GM19452 (cell line): Measurements from ENCODE around the gene ASCC1.
"Not testable (repeated sequence)": the region's sequence is repeated elsewhere in the genome, so short reads cannot be mapped to it uniquely, and the experiment has no call there.

ENCODE experiments used
- ATAC-seq: cut with Tn5 transposase; IDR thresholded peaks from one replicate; pipeline ENCODE4 v1.9.1; 2021; ENCODE audit not compliant: unreplicated experiment

ASCC1 gene

DNA sequence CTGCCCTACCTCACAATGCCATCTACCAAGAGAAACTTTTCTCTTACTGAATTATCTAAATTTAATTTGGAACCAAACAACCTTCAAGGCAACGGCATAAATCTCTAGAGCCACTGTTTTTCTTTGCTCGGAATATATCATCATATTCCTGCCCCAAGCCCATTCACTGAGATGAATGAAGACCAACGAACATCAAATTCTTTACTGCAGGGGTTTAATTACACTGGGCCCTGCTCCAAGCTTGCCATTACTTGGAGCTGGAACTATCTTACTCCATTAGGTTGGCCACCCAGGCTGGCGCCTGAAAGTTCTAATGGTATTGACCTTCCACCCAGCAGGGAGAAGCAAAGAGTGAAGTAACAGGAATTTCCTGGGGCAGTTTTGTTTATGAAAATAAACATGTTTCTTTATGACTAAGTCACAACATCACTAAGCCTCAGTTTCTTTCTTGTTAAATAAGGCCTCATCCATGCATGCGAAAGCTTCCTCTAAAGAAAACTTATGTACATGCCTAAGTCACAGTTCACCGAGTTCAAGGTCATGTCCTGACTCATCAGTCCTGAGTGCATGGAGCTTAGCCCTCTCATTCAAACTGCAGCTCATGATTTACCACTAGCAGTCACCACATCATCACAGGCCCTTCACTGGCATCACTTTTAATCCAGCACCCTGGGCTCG lies 42.3 kb downstream of the ASCC1 start:
- ATAC-seq = peak; percentile 59

DNA sequence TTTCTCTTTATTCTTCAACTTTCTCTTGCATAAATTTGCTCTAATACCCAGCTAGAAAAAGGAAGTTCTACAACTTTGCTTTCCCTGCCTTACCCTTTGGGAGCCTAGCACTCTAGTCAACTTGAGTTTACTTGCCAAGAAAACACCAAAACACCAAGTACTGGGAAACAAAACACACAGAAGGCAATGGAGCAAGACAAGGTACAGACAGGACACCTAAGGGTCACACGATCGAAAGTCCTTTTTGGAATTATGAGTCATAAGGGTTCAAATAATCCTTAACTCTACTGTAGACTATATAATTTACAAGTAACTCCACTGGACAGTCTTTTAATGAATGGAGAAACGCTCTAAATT lies 42.8 kb downstream of the ASCC1 start:
- no peak for ATAC-seq

DNA sequence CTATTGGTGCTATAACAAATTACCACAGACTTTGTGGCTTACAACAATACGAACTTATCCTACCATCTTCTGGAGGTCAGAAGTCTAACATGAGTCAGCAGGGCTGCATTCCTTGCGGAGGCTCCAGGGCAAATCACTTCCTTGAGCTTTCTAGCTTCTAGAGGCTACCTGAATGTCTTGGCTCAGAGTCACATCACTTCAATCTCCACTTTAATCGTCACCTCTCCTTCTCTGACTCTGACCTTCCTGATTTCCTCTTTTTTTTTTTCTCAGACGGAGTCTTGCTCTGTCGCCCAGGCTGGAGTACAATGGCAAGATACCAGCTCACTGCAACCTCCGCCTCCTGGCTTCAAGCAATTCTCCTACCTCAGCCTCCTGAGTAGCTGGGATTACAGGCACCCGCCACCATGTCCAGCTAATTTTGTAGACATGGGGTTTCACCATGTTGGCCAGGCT lies 44.9 kb downstream of the ASCC1 start:
- no peak for ATAC-seq

- ATAC-seq = no peak
These were observed 45.3 kb downstream of the ASCC1 start for GRCh38 chr10:72170733-72171132.

GRCh38 chr10:72170263-72170662 lies 45.8 kb downstream of the ASCC1 start:
- ATAC-seq = no peak

DNA sequence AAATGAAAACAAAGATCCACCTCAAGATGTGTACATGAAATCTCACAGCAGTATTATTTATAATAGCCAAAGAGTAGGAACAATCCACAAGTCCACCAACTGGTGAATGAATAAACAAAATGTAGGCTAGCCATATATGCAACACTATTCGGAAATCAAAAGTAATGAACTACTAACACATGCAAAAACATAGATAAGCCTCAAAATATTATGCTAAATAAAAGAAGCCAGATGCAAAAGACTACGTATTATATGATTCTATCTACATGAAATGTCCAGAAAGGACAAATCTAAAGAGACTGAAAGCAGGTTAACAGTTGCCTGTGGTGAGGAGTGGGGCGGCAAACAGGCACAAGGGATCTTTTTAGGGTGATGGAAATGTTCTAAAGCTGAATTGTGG lies 49.0 kb downstream of the ASCC1 start:
- ATAC-seq = no peak

DNA sequence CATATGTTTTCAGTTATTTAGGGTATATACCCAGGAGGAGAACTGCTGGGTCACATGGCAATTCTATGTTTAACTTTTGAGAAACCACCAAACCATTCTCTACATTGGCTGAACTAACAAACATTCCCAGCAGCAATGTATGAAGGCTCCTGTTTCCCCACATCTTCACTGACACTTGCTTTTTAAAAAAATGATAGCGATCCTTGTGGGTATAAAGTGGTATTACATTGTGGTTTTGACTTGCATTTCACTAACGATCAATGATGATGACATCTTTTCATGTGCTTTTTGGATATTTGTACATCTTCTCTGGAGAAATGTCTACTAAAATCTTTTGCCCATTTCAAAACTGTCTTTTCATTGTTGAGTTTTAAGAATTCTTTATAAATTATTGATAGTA lies 51.5 kb downstream of the ASCC1 start:
- no peak for ATAC-seq

GRCh38 chr10:72162978-72163377 lies 53.1 kb downstream of the ASCC1 start:
- ATAC-seq = peak; percentile 64

DNA sequence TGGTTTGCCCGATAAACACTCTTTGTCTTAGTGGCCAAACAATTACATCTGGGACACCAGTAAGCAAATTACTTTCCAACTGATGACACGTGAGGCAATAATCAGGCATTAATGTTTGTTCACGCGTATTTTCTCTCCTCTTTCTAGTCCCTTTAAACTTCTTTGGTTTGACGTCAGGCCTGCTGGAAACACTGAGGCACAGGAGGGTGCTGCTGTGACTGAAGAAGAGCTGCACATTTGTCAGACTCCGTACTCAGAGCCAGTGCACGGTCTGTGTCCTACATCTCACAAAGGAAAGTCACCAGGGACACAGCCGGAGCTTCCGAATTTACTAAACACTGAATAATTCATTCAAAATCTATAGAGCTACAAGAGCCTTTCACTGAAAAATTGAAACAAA lies 57.9 kb downstream of the ASCC1 start:
- ATAC-seq = no peak

DNA sequence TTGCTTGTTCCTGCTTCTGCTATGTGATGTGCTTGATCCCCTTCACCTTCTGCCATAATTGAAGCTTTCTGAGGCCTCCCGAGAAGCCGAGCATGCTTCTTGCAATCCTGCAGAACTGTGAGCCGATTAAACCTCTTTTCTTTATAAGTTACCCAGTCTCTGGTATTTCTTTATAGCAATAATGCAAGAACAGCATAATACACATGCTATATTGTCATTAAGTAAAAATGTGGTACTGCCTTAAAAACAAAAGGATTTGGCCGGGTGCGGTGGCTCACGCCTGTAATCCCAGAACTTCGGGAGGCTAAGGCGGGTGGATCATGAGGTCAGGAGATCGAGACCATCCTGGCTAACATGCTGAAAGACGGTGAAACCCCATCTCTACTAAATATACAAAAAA lies 59.9 kb downstream of the ASCC1 start:
- ATAC-seq = no peak

- no peak for ATAC-seq
These were observed 63.8 kb downstream of the ASCC1 start for GRCh38 chr10:72152286-72152685.

GRCh38 chr10:72150746-72151478 lies 65.2 kb downstream of the ASCC1 start:
- not testable (repeated sequence) for ATAC-seq

GRCh38 chr10:72147324-72147584 lies 68.8 kb downstream of the ASCC1 start:
- ATAC-seq = not testable (repeated sequence)

DNA sequence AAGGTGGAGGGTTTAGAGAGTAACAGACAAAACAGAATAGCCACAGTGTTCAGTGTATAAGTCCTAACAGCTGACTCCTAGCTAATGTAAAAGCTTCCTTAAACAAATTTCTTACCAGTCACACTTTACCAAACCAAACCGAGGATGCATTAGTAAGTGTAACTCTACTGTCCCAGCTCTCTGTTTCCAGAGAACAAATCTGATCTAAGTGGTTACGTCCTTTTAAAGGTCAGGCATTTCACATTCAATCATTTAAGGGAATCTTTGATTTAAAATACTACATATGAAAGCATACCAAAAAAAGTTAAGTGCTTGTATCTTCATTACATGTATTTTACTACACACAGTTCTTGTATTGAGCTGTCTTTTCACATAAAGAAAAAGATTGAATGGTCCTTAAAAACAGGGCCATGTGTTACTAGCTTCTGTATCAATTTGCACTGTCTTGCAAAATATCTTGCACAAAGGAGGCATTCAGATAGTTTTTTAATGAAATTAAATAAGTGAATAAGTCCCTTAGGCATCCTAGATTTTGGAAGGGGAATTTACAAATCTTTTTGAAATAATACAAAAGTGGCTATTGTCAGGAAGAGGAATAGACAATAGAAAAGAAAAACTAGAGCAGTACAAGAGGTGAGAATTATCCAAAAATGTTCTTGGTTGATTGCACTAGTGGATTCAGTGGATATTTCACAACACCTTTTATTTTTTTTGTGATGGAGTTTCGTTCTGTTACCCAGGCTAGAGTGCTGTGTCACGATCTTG lies 69.3 kb downstream of the ASCC1 start:
- no peak for ATAC-seq

DNA sequence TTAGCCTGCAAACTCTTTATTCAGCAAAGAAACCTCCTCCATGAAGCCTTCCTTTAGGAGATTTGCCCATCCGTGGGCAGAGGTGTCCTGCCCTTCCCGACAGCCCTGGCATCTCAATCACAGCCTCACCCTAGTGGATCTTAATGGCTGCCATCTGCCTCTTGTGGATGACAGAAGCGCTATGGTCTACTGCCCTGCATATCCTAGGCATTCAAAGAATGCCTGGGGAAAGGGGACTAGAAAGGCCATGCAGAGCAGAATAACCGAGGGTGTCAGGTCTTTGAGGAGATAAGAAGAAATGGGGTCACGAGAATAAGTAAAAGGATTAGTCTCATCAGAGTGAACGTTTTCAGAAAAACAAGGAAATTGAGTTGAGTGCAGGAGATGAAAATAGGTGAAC lies 70.0 kb downstream of the ASCC1 start:
- no peak for ATAC-seq

- no peak for ATAC-seq
These were observed 70.4 kb downstream of the ASCC1 start for GRCh38 chr10:72145657-72146056.

DNA sequence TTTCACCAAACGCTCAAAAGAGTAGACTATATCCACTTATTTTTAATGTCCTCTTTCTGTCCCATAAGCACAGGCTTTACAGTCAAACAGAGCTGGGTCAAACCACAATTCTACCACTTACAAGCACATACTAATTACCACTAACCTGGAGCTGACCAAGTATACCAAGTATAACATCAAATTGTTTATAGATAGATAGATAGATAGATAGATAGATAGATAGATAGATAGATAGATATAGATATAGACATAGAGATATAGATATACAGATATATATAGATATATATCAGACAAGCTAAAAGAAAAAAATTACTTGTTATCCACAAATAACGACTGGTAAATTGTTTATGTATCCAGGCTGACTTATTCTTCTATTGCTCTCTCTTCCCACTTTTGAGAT lies 75.2 kb downstream of the ASCC1 start:
- no peak for ATAC-seq

GRCh38 chr10:72140174-72140573 lies 75.9 kb downstream of the ASCC1 start:
- no peak for ATAC-seq

DNA sequence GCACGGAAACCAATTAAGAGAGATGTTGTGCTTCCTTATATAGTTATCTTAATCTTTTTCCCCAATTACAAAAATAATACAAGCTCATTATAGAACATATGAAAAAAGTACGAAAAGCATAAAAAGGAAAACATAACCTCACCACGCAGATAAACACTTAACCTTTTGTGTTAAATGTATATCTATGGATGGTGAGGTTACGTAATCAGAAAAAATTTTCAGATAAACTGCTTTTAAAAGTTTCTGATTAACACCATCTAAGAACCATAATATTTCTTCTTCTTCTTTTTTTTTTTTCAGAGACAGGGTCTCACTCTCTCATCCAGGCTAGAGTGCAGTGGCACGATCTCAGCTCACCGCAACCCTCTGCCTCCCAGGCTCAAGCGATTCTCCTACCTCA lies 78.5 kb downstream of the ASCC1 start:
- no peak for ATAC-seq

GRCh38 chr10:72136225-72136624 lies 79.9 kb downstream of the ASCC1 start:
- ATAC-seq = not testable (repeated sequence)

DNA sequence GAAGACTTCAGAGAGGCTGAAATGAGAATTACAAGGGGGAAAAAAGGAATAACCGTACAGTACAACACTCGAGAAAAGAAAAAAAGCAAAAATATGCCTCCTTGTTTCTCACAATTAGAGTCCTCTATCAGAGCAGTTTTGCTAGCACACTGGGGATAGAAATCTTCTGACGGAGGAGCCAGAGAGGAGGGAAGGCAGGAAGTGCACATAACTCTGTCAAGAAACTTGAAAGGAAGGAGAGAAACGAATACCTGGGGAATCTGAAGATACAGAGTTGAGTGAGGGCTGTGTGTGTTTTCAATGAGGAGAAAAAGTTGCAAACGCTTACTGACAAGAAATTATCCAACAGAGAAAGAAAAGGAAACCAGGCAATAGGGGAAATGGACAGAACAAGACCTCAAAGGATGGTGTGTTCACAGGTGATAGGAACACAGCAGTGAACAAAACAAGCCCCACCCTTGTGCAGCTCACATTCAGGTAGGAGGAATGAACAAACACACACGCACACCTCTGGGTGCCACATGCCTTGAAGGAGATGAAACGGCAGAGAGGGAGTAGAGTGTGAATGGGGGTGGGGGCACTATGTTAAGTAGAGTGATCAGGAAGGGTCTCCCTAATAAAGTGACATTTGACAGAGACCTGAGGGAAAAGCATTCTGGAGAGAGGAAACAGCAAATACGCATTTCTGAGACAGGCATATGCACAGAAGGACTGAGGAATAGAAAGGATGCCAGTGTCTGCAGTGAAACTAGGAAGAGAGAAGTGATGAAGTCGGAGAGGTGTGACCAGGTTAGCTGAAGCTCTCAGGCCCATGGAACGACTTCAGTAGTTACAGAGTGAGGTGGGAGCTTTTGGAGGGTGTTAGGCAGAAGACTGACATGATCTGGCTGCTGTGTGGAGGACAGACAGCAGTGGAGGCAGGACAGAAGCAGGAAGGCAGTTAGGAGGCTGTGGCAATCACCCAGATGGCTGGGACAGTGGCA lies 81.0 kb downstream of the ASCC1 start:
- ATAC-seq = no peak
